Astrocyte (in vitro differentiated cells and primary cell): ENCODE data around the gene METTL8. TPM values are rescaled to one million over a fixed set of nuclear protein-coding genes. Genes with fewer than 3 reads are reported as not detected.

Experiments
- DNase-seq: peaks from one replicate; pipeline ENCODE4 v3.0.0-alpha.2; 2010; ENCODE audit warnings: low read depth
- FAIRE-seq: peaks from 2 replicates; lab custom pipeline; 2011; peaks lifted over from hg19 to GRCh38; lab: Jason Lieb, UNC
- H2AFZ ChIP-seq: 2 replicates; pipeline ENCODE4 v1.6.0; 2012; ENCODE audit warnings: low read depth, low read length, inconsistent platforms
- H3K27ac ChIP-seq: 2 replicates; pipeline ENCODE4 v1.5.1; 2011; ENCODE audit warnings: low read depth, low read length, inconsistent platforms
- H3K27me3 ChIP-seq: 2 replicates; pipeline ENCODE4 v1.6.0; 2011; ENCODE audit warnings: low read length, inconsistent platforms; ENCODE audit not compliant: insufficient read depth
- H3K36me3 ChIP-seq: 2 replicates; pipeline ENCODE4 v1.5.1; 2011; ENCODE audit warnings: low read length, inconsistent platforms; ENCODE audit not compliant: insufficient read depth
- H3K4me1 ChIP-seq: 2 replicates; pipeline ENCODE4 v1.5.1; 2011; ENCODE audit warnings: low read length, inconsistent platforms; ENCODE audit not compliant: insufficient read depth
- H3K4me2 ChIP-seq: 2 replicates; pipeline ENCODE4 v1.6.0; 2012; ENCODE audit warnings: low read length, inconsistent platforms
- H3K4me3 ChIP-seq: 2 replicates; pipeline ENCODE4 v1.5.1; 2011; ENCODE audit warnings: low read depth, mild to moderate bottlenecking, low read length, inconsistent platforms; ENCODE audit not compliant: insufficient read depth
- H3K79me2 ChIP-seq: 2 replicates; pipeline ENCODE4 v1.6.0; 2012; ENCODE audit warnings: mild to moderate bottlenecking, low read length, inconsistent platforms; ENCODE audit not compliant: insufficient read depth
- H3K9ac ChIP-seq: 2 replicates; pipeline ENCODE4 v1.6.0; 2012; ENCODE audit warnings: mild to moderate bottlenecking, low read length, inconsistent platforms
- H3K9me3 ChIP-seq: 2 replicates; pipeline ENCODE4 v1.5.1; 2012; ENCODE audit warnings: low read depth, mild to moderate bottlenecking, low read length, inconsistent platforms; ENCODE audit not compliant: insufficient read depth
- H4K20me1 ChIP-seq: 2 replicates; pipeline ENCODE4 v1.6.0; 2012; ENCODE audit warnings: low read length, inconsistent platforms; ENCODE audit not compliant: insufficient read depth
- H3K27ac Mint-ChIP-seq: one replicate; pipeline ENCODE4 v1.8.0; 2021; ENCODE audit warnings: mild to moderate bottlenecking, mixed read lengths; ENCODE audit not compliant: unreplicated experiment
- H3K27me3 Mint-ChIP-seq: one replicate; pipeline ENCODE4 v1.8.0; 2021; ENCODE audit warnings: low read depth, mixed read lengths; ENCODE audit not compliant: unreplicated experiment
- H3K36me3 Mint-ChIP-seq: one replicate; pipeline ENCODE4 v1.8.0; 2021; ENCODE audit warnings: low read depth, mixed read lengths; ENCODE audit not compliant: unreplicated experiment
- H3K4me1 Mint-ChIP-seq: one replicate; pipeline ENCODE4 v1.8.0; 2021; ENCODE audit warnings: low read depth, mixed read lengths; ENCODE audit not compliant: unreplicated experiment
- H3K4me3 Mint-ChIP-seq: one replicate; pipeline ENCODE4 v1.8.0; 2021; ENCODE audit warnings: mild to moderate bottlenecking, moderate library complexity, mixed read lengths; ENCODE audit not compliant: unreplicated experiment
- H3K9me3 Mint-ChIP-seq: one replicate; pipeline ENCODE4 v1.8.0; 2021; ENCODE audit warnings: mild to moderate bottlenecking, mixed read lengths; ENCODE audit not compliant: unreplicated experiment
- EZH2 ChIP-seq: IDR thresholded peaks from 2 replicates; pipeline ENCODE4 v1.6.1; 2012; ENCODE audit warnings: mild to moderate bottlenecking, low read length, inconsistent platforms; ENCODE audit not compliant: insufficient read depth
- total RNA-seq: library from RNA; stranded (reverse); gene quantifications from 2 replicates; pipeline ENCODE4 v1.2.1, GENCODE V29; 2021
- TF ChIP-seq, protein P1 (sequence below): IDR thresholded peaks from 2 replicates; pipeline ENCODE4 v1.5.1; 2011; ENCODE audit warnings: low read depth, mild to moderate bottlenecking, inconsistent platforms, low read length, moderate library complexity; ENCODE audit not compliant: insufficient read depth

Gene METTL8
- total RNA-seq, 1 donor from 2014 or later = 40.4 TPM

DNA sequence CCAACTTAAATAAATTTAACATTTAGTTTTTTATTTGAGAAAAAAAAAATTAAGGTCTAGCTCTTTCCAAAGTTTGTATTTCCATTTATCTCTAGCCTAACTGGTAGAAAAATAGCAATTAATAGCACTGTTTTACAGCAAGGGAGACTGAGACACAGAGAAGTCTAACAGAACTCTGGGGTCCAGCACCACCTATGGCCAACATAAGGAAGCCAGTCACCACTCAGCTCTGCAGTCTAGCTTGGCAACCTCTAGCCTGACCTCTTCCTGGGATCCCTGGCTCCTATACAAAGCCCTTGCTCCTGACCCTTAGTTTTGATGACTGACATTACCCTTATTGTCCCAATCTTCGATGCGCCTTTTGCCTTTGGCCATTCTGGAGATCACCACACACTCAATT lies 159.0 kb downstream of the METTL8 start:
- DNase-seq (no peak), FAIRE-seq (no peak)
- Histone ChIP-seq H4K20me1 (no peaks in the 10 kb centered on the region), H3K9ac (no peak overlapping the region), H3K27ac (no peak overlapping the region), H3K9me3 (no peaks in the 10 kb centered on the region), H3K4me2 (no peak overlapping the region), H3K79me2 (no peaks in the 10 kb centered on the region), H3K4me1 (peaks cover 11% of the 10 kb centered on the region), H2AFZ (no peak overlapping the region), H3K27me3 (no peaks in the 10 kb centered on the region), H3K4me3 (no peak overlapping the region), H3K36me3 (no peaks in the 10 kb centered on the region)
- TF ChIP-seq, protein P1, sequence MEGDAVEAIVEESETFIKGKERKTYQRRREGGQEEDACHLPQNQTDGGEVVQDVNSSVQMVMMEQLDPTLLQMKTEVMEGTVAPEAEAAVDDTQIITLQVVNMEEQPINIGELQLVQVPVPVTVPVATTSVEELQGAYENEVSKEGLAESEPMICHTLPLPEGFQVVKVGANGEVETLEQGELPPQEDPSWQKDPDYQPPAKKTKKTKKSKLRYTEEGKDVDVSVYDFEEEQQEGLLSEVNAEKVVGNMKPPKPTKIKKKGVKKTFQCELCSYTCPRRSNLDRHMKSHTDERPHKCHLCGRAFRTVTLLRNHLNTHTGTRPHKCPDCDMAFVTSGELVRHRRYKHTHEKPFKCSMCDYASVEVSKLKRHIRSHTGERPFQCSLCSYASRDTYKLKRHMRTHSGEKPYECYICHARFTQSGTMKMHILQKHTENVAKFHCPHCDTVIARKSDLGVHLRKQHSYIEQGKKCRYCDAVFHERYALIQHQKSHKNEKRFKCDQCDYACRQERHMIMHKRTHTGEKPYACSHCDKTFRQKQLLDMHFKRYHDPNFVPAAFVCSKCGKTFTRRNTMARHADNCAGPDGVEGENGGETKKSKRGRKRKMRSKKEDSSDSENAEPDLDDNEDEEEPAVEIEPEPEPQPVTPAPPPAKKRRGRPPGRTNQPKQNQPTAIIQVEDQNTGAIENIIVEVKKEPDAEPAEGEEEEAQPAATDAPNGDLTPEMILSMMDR = no peak
- no peak for TF ChIP-seq EZH2
- Mint-ChIP-seq H3K4me3 (no peak overlapping the region), H3K4me1 (peaks cover 7% of the 10 kb centered on the region), H3K36me3 (no peaks in the 10 kb centered on the region), H3K9me3 (no peaks in the 10 kb centered on the region), H3K27me3 (no peaks in the 10 kb centered on the region), H3K27ac (no peak overlapping the region)

DNA sequence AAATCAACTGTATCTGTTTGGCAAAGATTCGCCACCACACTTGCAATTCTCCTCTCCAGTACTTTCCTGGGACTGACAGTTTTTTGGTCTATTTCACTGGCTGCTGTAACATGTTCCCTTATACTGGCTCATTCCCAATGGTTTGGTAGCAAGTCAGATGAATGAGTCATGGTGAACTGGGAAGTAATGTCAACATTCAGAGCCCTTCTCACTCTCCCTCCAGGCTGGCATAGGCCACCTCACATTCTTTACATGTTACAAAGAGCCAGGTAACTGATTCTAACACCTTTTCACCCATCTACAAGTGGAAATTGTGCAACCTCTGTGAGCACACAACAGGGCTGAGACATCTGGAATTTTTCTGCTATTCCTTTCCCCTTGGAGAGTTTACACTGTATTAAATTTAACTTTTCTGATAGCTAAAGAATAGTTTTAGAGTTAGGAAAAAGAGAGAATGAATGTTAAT lies 161.8 kb downstream of the METTL8 start:
- Histone ChIP-seq H3K36me3 (no peaks in the 10 kb centered on the region), H4K20me1 (no peaks in the 10 kb centered on the region), H3K4me1 (peaks cover 11% of the 10 kb centered on the region), H2AFZ (no peak overlapping the region), H3K9me3 (no peaks in the 10 kb centered on the region), H3K4me3 (no peak overlapping the region), H3K27me3 (no peaks in the 10 kb centered on the region), H3K9ac (no peak overlapping the region), H3K79me2 (no peaks in the 10 kb centered on the region), H3K4me2 (peak overlapping the region; percentile 43), H3K27ac (no peak overlapping the region)
- Mint-ChIP-seq H3K27ac (no peak overlapping the region), H3K9me3 (no peaks in the 10 kb centered on the region), H3K27me3 (no peaks in the 10 kb centered on the region), H3K4me1 (peaks cover 7% of the 10 kb centered on the region), H3K4me3 (no peak overlapping the region), H3K36me3 (no peaks in the 10 kb centered on the region)
- TF ChIP-seq, protein P1 = no peak
- no peak for TF ChIP-seq EZH2
- peak; percentile 95 for DNase-seq
- peak; percentile 89 for FAIRE-seq

DNA sequence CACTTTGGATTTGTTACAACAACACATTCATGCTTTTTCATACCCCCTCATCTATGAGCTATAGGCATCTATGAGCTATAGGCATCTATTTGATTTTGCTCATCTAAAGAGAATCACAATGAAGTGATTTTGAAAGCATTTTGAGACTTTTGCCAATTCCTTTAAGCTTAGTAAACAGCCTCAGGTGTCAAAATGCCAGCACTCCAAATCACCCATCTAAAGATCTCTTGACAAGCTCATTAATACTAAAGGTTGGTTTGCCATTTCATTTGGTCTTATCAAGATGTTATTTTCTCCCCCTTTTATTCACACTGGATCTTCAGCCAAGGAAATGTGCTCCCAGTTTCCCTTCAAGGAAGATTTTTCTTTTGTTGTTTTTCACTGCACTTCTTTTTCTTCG lies 162.4 kb downstream of the METTL8 start:
- TF ChIP-seq, protein P1 = no peak
- no peak for TF ChIP-seq EZH2
- H3K27ac ChIP-seq = no peak overlapping the region
- H3K4me1 Mint-ChIP-seq = peaks cover 7% of the 10 kb centered on the region
- no peaks in the 10 kb centered on the region for H3K79me2 ChIP-seq
- H3K9me3 ChIP-seq = no peaks in the 10 kb centered on the region
- no peak overlapping the region for H3K4me3 ChIP-seq
- H3K9ac ChIP-seq = no peak overlapping the region
- peak overlapping the region; percentile 43 for H3K4me2 ChIP-seq
- FAIRE-seq = peak; percentile 20
- H4K20me1 ChIP-seq = no peaks in the 10 kb centered on the region
- H2AFZ ChIP-seq = no peak overlapping the region
- H3K4me3 Mint-ChIP-seq = no peak overlapping the region
- H3K36me3 ChIP-seq = no peaks in the 10 kb centered on the region
- H3K9me3 Mint-ChIP-seq = no peaks in the 10 kb centered on the region
- no peaks in the 10 kb centered on the region for H3K27me3 Mint-ChIP-seq
- DNase-seq = no peak
- peaks cover 11% of the 10 kb centered on the region for H3K4me1 ChIP-seq
- peak overlapping the region; percentile 45 for H3K27ac Mint-ChIP-seq
- no peaks in the 10 kb centered on the region for H3K36me3 Mint-ChIP-seq
- H3K27me3 ChIP-seq = no peaks in the 10 kb centered on the region
